GM19467 (cell line): Measurements from ENCODE around the gene RNASEH2C.
"Not testable (repeated sequence)": the region's sequence is repeated elsewhere in the genome, so short reads cannot be mapped to it uniquely, and the experiment has no call there.

Experiments used
- ATAC-seq: cut with Tn5 transposase; IDR thresholded peaks from one replicate; pipeline ENCODE4 v1.9.1; 2021; ENCODE audit warnings: mild to moderate bottlenecking, moderate library complexity; ENCODE audit not compliant: unreplicated experiment

Gene RNASEH2C

DNA sequence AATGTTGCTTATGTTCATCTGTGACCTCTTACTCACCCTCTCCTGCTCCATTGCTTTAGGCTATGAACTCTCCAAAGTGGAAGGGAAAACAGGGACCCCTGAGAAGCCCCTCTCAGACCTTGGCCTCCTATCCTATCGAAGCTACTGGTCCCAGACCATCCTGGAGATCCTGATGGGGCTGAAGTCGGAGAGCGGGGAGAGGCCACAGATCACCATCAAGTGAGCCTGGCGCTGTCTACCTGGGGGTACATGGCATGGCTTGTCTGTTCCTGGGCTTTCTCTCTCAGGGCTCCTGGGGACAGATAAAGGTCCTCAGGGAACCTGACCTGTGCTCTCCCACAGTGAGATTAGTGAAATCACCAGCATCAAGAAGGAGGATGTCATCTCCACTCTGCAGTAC lies 2.1 kb downstream of the RNASEH2C start:
- ATAC-seq, result no peak

DNA sequence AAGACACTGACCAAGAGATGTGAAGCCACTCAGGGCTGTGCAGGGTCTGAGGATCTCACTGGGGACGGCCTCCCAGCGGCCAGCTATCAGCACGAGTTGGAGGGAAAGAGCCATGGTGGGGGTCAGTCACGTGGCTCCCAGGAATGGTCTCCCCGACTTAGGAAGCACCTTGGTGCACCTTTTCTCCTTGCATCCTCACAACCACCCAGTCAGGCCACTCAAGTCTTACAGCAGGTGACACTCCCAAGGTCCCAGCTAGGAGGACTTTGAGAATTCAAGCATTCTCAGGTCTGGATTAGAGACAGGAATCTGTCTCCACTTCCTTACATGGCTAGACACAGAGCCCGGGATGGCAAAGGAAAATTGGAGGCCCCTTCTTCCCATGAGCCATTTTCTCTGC lies 2.7 kb downstream of the RNASEH2C start:
- ATAC-seq, result no peak

DNA sequence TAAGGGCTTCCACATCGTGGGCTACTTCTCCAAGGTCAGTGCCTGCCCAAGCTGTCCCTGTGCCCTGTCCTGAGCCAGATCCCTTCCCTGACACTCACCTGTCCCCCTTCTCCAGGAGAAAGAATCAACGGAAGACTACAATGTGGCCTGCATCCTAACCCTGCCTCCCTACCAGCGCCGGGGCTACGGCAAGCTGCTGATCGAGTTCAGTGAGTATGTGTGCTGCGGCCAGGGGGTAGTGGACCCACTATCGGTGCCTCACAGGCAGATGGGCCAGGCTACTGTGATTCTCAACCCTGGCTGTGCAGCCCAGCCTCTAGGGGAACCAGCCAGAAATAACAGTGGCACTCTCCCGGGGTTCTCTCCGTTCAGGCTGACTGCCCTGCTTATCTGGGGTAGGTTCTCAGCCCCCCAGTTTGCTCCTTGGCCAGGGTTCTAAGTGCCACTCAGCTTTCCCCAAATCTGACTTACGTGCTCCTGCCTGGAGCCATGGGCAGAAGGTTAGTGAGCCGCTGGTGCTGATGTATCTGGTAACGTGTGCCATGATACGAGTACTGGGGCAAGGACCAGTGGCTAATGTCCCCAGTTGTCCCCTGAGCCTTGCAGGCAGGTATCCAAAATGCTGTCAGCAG lies 3.7 kb downstream of the RNASEH2C start:
- ATAC-seq, result no peak

DNA sequence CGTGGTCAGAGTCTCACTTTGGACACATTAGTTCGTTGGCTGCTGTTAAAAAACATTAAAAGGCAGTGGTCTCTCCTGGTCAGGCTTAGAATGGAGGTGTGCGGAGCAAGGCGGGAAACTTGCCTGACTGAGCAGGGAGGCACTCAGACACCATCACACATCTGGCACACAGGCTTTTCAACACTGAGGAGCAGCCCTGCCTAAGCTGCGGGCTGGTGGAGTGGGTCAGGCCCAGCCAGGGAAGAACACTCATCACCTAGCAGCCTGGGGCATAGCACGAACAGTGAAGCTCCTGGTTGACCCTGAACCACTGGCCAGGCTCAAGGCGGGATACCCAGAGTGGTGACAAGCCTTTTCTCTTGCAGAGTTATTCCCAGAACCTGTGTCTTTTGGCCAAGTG lies 4.3 kb downstream of the RNASEH2C start:
- ATAC-seq, result no peak

DNA sequence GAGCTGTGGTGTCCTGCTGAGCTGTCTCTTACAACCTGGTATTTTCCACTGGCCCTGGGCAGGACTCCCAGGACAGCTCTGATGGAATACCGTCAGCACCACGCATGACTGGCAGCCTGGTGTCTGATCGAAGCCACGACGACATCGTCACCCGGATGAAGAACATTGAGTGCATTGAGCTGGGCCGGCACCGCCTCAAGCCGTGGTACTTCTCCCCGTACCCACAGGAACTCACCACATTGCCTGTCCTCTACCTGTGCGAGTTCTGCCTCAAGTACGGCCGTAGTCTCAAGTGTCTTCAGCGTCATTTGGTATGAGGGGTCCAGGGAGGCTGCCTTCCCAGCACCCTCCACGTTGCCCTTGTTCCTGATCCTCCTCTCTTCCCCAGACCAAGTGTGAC lies 6.2 kb downstream of the RNASEH2C start:
- ATAC-seq, result no peak

DNA sequence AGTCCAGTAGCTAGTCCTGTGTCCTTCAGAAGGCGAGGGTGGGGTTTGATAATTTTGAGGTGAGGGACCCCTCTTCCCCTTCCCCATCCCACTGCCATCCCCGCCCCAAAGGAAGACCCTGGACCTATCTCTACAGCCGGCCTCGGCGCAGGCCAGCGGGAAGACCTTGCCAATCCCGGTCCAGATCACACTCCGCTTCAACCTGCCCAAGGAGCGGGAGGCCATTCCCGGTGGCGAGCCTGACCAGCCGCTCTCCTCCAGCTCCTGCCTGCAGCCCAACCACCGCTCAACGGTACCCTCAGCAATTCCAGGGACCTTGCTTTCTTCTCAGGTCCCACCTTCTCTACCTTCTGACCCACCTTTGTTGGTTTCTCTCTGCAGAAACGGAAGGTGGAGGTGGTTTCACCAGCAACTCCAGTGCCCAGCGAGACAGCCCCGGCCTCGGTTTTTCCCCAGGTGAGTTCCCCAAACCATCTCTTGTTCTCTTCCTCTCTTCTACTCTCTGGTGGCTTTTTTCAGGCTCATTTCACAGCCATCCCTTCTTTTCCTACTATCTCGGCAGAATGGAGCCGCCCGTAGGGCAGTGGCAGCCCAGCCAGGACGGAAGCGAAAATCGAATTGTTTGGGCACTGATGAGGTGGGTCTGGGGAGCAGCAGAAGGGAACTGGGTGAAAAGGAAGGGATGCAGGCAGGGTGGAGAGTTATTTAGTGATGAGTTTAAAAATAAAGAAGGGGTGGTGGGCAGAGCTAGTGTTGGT lies 7.2 kb downstream of the RNASEH2C start:
- ATAC-seq, result no peak

DNA sequence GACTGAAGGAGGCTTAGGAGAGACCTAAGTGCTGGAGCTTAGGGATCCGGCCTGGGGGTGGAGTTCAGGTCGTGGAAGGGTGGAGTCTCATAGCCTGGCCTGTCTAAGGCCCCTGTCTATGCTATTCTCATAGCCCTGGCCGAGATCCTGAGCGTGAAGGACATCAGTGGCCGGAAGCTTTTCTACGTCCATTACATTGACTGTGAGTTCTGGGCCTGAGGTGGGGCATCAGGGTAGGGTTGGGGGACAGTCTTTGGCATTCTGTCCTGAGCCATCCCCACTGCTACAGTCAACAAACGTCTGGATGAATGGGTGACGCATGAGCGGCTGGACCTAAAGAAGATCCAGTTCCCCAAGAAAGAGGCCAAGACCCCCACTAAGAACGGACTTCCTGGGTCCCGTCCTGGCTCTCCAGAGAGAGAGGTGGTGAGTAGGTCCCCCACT lies 7.9 kb downstream of the RNASEH2C start:
- ATAC-seq, result no peak

DNA sequence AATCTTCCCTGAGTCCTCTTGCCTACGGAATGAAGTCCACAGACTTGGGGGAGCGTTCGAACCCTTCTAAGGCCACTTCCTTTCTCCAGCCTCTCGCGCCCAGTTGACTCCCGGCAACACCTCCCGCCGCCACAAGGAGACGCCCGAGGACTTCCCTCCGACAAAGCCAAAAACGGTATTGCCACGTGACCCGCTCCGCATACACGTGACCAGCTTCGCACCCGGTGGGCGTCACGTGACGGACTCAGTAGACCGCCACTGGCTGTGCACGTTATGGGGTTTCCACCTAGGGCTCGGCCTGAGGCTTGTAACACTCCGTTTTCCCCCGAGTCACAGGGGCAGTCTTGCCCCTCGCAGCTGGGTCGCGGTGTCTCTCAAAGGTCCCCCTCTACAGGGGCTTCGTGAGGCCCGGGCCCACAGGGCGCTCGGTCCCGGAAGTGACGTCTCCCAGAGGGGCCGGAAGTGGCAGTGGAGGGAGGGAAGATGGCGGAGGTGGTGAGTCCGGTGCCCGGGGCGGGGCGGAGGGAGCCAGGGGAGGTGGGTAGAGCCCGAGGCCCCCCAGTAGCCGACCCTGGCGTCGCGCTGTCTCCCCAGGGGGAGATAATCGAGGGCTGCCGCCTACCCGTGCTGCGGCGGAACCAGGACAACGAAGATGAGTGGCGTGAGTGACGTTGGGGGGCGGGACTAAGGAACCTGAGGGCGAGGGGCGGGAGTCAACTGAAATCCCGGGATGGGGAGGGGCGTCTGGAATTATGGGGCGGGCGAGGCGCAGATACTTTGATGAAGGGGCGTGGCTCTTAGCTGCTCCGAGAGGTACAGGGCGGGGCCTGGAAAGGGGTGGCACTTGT lies 8.6 kb downstream of the RNASEH2C start, which contains the start of gene KAT5:
Gene KAT5 (plus strand): TSS at position 468 of the 848 bp plus-strand sequence. CDS start 16 bp downstream, at position 484.
- ATAC-seq, result peak; percentile 81

DNA sequence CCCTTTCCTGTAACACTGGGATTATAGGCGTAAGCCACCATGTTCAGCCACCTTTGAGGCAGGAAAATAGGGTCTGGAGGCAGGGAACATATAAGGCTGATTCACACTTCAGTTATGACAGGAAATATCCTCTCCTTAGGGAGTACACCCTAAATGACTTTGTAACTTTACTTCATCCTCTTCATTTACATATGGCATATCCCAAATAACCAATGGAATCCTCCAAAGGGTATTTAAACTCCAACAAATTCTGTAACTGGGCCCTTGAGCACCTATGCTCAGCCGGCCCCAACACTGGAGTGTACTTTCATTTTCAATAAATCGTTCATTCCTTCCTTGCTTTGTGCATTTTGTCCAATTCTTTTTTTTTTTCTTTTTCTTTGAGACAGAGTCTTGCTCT lies 10.2 kb downstream of the RNASEH2C start:
- ATAC-seq, result no peak

DNA sequence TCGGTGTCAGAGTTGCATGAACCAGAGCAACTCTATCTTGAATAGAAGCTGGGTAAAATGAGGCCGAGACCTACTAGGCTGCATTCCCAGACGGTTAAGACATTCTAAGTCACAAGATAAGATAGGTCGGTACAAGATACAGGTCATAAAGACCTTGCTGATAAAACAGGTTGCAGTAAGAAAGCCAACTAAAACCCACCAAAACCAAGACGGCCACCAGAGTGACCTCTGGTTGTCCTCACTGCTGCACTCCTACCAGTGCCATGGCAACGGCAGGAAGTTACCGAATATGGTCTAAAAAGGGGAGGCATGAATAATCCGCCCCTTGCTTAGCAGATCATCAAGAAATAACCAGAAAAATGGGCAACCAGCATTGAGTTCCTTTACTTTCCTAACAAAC lies 10.9 kb downstream of the RNASEH2C start:
- ATAC-seq, result no peak

DNA sequence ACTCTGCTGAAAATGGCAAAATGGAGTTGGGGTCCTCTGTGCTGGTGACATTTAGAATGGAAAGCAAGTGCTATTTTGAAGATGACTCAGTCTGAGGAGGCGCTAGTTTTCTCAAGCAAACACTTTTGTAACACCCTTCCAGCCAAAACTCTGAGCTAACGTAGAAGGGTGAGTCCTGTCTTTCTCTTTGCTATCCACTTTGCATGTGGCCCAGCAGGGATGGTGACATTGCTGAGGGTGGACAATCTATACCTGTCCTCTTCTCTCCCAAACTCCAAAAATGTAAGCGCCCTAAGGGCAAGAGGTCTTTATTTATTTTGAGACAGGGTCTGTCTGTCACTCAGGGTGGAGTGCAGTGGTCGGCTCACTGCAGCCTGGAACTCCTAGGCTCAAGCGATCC lies 12.1 kb downstream of the RNASEH2C start:
- no peak for ATAC-seq

DNA sequence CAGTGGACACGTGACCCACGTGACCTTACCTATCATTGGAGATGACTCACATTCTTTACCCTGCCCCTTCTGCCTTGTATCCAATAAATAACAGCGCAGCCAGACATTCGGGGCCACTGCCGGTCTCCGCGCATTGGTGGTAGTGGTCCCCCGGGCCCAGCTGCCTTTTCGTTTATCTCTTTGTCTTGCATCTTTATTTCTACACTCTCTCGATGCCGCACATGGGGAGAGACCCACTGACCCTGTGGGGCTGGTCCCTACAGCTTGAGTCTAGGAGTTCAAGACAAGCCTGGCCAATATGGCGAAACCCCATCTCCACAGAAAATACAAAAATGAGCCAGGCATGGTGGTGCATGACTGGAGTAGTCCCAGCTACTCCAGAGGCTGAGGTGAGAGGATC lies 13.6 kb downstream of the RNASEH2C start:
- ATAC-seq, result not testable (repeated sequence)

DNA sequence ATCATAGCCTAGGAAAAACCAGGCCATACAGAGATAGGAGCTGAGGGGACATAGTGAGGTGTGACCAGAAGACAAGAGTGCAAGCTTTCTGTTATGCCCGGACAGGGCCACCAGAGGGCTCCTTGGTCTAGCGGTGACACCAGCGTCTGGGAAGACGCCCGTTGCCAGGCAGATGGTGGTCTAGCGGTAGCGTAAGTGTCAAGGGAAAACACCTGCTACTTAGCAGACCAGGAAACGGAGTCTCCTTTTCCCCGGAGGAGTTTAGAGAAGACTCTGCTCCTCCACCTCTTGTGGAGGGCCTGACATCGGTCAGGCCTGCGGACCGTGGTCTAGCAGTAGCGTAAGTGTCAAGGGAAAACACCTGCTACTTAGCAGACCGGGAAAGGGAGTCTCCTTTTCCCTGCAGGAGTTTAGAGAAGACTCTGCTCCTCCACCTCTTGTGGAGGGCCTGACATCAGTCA lies 14.3 kb downstream of the RNASEH2C start:
- ATAC-seq, result not testable (repeated sequence)

DNA sequence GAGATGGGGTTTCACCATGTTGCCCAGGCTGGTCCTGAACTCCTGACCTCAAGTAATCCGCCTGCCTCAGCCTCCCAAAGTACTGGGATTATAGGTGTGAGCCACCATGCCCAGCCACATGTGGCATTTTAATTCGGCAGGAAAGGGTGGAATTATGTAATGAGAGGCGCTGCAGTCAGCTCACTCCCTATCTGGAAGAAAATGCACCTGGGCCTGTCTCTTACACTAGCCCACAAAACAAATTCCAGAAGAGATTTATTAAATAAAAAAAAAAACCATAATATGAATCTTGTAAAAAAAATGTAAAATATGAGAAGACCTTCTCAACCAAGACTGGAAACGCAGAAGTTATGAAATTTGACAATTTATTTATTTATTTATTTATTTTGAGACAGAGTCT lies 16.8 kb downstream of the RNASEH2C start:
- no peak for ATAC-seq

DNA sequence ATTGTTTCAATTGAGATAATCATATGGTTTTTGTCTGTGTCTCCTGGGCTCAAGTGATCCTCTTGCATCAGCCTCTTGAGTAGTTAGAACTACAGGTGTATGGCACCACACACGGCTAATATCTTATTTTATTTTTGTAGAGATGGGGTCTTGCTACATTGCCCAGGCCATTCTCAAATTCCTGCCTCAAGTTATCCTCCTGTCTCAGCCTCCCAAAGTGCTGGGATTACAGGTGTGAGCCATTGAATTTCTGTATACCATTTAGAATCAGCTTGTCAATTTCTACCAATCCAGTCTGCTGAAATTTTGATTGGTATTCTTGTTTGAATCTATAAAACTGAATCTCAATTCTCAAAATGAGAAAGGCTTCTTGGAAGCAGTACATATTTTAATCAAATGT lies 18.9 kb downstream of the RNASEH2C start:
- no peak for ATAC-seq

DNA sequence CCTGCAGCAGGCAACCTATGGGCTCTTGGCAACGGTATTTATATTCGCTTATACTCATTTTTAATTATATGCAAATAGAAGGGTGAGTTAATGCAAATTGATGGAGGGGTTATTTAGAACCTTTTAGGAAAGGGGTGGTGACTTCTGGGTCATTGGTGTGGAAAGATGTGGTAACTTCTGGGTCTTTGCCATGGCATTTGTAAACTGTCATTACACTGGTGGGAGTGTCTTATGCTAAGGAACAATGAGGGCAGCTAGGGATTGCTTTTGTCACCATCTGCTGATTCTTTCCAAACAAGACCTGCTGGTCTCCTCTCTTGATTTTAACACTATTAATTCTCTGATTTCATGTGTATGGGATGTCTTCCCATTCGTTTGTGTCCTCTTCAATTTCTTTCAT lies 20.2 kb downstream of the RNASEH2C start:
- ATAC-seq, result no peak

DNA sequence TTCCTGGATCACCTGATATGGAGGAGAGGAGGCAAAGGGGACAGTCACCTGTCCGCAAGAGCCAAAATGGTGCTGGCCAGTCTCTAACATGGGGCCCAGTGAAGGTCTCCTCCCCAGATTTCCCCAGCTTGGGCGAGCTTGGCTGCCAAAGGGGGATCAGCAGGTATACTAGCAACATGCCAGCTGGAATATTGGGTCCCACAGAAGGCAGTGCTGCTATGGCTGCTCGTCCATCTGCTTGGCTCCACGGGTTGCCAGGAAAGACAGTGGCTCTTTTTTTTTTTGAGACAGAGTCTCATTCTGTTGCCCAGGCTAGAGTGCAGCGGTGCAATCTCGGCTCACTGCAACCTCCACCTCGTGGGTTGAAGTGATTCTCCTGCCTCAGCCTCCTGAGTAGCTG lies 21.3 kb downstream of the RNASEH2C start:
- ATAC-seq, result no peak

DNA sequence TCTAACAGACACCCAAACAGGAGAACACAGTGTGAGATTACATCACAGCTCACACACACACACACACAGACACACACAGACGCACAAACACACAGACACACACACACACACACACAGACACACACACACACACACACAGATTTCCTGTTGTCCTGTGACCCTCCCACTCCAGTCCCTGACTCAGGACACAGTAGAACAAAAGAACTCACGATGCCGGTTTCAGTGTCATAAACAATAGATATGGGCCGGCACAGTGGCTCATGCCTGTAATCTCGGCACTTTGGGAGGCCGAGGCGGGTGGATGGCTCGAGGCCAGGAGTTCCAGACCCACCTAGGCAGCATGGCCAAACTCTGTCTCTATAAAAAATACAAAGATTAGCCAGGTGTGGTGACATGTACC lies 22.4 kb downstream of the RNASEH2C start:
- ATAC-seq, result no peak

DNA sequence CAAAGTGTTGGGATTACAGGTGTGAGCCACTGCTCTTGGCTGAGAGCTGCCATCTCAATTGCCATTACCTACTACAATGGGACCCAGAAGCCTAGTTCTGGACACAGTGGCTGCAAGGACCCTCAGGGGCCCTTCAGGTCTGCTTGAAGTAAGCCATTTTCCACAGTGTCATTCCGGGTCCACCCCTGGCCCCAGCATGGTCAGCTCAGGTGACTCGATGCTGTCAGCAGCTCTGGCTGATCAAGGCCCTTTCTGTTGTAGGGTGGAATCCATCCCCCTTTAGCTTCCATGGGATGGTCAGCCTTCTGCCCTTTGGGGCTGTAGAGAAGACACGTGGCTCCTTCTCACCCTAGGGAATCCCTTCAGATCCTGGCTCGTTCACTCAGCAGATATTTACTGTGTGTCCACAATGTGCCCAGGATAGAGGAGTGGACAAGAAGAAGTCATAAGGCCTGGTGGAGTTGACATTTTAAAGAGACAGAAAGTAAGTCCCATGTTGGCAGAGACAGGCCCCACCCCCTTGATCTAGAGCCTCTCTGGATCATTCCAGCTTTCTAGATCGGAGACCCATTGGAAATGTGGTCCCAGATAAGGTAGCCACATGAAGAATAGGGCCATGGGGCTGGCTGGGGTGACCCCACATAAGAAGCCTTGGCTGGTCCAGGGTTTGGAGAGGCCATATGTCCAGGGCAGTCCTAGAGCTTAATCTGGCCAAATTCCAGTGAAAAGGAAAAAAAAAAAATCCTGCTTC lies 23.6 kb downstream of the RNASEH2C start:
- ATAC-seq, result no peak

DNA sequence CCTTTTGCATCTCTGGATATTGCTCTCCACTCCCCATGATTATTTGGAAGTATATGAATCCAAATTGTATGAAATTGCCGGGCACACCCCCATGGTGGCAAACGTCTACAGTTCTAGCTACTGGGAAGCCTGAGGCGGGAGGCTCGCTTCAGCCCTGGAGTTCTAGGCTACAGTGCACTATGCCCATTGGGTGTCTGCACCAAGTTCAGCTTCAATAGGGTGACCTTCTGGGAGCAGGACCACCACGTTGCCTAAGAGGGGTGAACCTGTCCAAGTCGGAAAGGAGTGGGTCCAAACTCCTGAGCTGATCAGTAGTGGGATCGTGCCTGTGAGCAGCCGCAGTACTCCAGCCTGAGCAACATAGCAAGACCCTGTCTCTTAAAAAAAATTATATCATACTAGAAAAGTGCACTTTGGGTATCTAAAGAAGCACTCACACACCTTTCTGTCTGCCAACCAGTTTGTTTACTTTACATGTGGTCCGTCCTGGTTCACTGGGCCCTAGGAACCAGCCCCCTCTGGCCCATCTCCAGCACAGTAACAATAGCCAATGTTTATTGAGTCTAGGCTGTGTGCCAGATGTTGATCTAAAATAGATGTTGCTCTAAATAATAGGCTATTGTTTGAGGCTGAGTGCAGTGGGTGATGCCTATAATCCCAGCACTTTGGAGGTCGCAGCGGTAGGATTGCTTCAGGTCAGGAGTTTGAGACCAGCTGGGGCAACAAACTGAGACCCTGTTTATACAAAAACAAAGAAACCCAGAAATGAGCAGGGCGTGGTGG lies 24.9 kb downstream of the RNASEH2C start:
- ATAC-seq, result no peak
